Measurements from ENCODE around the gene GBF1.
"Not testable (repeated sequence)": the region's sequence is repeated elsewhere in the genome, so short reads cannot be mapped to it uniquely, and the experiment has no call there.

GBF1 gene

GRCh38 chr10:102275343-102275742 is 30.0 kb downstream of the GBF1 start:
- DNase-seq = no peak

GRCh38 chr10:102279104-102279503 is 33.8 kb downstream of the GBF1 start:
- DNase-seq = no peak

- no peak for DNase-seq
These were observed 35.2 kb downstream of the GBF1 start for GRCh38 chr10:102280397-102281101.

- DNase-seq = no peak
These were observed 35.8 kb downstream of the GBF1 start for GRCh38 chr10:102281102-102281487.

GRCh38 chr10:102283488-102283887 is 38.2 kb downstream of the GBF1 start:
- no peak for DNase-seq

- no peak for DNase-seq
These were observed 38.6 kb downstream of the GBF1 start for GRCh38 chr10:102283890-102284289.

GRCh38 chr10:102284531-102284930 is 39.2 kb downstream of the GBF1 start:
- DNase-seq = no peak

GRCh38 chr10:102285133-102285532 is 39.8 kb downstream of the GBF1 start:
- no peak for DNase-seq

- no peak for DNase-seq
These were observed 40.9 kb downstream of the GBF1 start for GRCh38 chr10:102286216-102286615.

GRCh38 chr10:102287538-102287937 is 42.2 kb downstream of the GBF1 start:
- DNase-seq = no peak

- DNase-seq = no peak
These were observed 42.7 kb downstream of the GBF1 start for GRCh38 chr10:102287991-102288390.

GRCh38 chr10:102289356-102289755 is 44.0 kb downstream of the GBF1 start:
- DNase-seq = no peak

GRCh38 chr10:102289840-102290239 is 44.5 kb downstream of the GBF1 start:
- DNase-seq = no peak

GRCh38 chr10:102291221-102291905 is 46.0 kb downstream of the GBF1 start:
- no peak for DNase-seq

GRCh38 chr10:102297101-102297500 is 51.8 kb downstream of the GBF1 start:
- no peak for DNase-seq

GRCh38 chr10:102298899-102299298 is 53.6 kb downstream of the GBF1 start:
- no peak for DNase-seq

- DNase-seq = no peak
These were observed 54.5 kb downstream of the GBF1 start for GRCh38 chr10:102299873-102300272.

GRCh38 chr10:102300278-102300843 is 55.0 kb downstream of the GBF1 start:
- DNase-seq = no peak

GRCh38 chr10:102300912-102301311 is 55.6 kb downstream of the GBF1 start:
- not testable (repeated sequence) for DNase-seq

- DNase-seq = not testable (repeated sequence)
These were observed 56.0 kb downstream of the GBF1 start for GRCh38 chr10:102301332-102301731.

- DNase-seq = no peak
These were observed 57.3 kb downstream of the GBF1 start for GRCh38 chr10:102302611-102303010.

- no peak for DNase-seq
These were observed 60.7 kb downstream of the GBF1 start for GRCh38 chr10:102306006-102306405.

GRCh38 chr10:102306710-102307109 is 61.4 kb downstream of the GBF1 start:
- DNase-seq = no peak

GRCh38 chr10:102308318-102308717 is 63.0 kb downstream of the GBF1 start:
- DNase-seq = not testable (repeated sequence)

All from stimulated activated CD4-positive, alpha-beta T cell treated with anti-CD3 and anti-CD28 coated beads, Interleukin-1b, Interleukin-23, amount 100 ng/mL, for 48 hours (primary cell).